NOMO-1 treated with DMSO at 0.1 percent for 48 hours (cell line): ENCODE measurements around the gene ARF1.

Experiments
- DNase-seq: peaks from one replicate; lab custom pipeline; 2025; ENCODE audit not compliant: unreplicated experiment; lab: John Stamatoyannopoulos, UW

The ARF1 gene

GRCh38 chr1:228145463-228146416 lies 63.2 kb downstream of the ARF1 start:
- no peak for DNase-seq

- no peak for DNase-seq
These were observed 64.1 kb downstream of the ARF1 start for GRCh38 chr1:228146417-228147150.

GRCh38 chr1:228147151-228147693 lies 64.7 kb downstream of the ARF1 start:
- DNase-seq, result no peak

- DNase-seq, result no peak
These were observed 65.3 kb downstream of the ARF1 start for GRCh38 chr1:228147768-228148167.

- DNase-seq, result no peak
These were observed 65.8 kb downstream of the ARF1 start for GRCh38 chr1:228148196-228148861.
